ENCODE data around the gene RGS16. TPM values are rescaled to one million over a fixed set of nuclear protein-coding genes. Genes with fewer than 3 reads are reported as not detected.
"Not testable (repeated sequence)": the region's sequence is repeated elsewhere in the genome, so short reads cannot be mapped to it uniquely, and the experiment has no call there.

The RGS16 gene, protein sequence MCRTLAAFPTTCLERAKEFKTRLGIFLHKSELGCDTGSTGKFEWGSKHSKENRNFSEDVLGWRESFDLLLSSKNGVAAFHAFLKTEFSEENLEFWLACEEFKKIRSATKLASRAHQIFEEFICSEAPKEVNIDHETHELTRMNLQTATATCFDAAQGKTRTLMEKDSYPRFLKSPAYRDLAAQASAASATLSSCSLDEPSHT
- total RNA-seq, result 1.0 TPM
- long read RNA-seq, transcript RGS16-201 (5 exons, 2,427 nt), result major isoform, 12 of 14 reads
- long read RNA-seq, partial matches to known transcripts, result 1 of 14 reads
- long read RNA-seq, other reads (novel, unspliced or antisense), result 1 of 14 reads

DNA sequence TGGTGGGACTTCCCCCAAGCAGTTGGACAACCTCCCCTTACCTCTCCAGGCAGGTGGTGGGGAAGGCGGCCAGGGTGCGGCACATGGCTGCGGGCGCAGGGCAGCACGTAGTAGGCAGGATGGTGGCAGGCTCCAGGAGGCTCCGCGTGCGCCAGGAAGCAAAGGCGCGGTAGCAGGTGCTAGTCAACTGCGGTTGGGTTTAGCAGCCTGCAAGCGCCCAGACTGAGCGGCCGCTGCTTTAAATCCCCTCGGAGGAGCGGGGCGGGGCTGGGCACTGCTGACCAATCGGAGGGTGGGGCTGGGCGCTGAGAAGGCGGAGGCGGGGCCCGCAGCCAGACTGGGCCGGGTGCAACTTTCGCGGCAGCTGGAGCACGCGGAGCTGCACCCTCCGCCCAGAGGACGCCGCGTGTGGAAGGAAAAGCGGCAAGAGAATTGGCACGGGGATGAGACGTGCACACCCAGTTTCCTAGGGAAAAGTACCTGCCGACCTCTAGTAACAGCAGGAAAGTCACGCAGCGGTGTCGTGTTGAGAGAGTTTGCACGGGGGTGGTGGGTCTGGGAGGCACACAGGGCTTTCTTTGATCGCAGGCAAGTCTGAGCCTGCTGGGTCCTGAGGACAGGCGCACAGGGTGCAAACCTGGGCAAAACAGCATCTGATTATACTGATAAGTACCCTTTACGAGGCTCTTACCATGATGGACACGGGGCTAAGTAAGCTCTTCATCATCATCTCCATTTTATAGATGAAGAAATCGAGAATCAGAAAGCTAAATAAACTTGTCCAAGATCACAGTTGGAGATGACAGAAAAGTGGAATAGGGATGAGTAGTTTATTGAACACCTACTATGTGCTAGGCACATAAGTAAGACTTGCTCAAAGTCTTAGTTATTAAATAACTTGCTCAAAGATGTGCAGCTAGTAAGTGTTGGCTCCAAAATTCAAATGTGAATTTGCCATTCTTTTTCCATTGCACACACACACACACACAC, at the start of gene RGS16:
TSS of gene RGS16 (minus strand) at position 215 of the 990 bp plus-strand sequence. CDS start at position 85, 130 bp downstream.
- intact Hi-C loops (cut with DNase I), result loop anchor here (5.0 kb wide), 1 partner anchor 517 kb away; no protein-coding TSS in a partner anchor
- peak; percentile 98 for ATAC-seq (ENCODE audit: poor library complexity)

DNA sequence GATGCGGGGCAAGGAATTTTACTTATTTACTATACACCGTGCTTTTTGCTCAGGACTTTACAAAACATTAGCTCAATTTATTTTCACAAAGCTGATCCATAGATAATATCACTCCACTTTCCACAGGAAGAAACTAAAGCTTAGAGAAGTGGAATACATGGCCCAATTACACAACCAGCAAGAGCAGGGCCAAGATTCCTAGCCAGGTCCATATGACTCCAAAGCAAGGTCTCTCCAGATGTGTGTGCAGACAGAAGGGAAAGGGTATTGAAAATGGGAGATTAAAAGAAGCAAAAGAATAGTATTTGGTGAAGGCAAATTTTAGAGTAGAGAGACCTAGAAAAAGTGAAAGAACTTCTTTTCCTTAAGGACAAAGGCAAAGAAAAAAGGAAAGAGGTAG, 49.8 kb upstream of the RGS16 start:
- intact Hi-C loops (cut with DNase I), result no loop called here
- DNase-seq (no peak), ATAC-seq (ENCODE audit: poor library complexity) (no peak)

More for the DNA sequence above, at the start of gene RGS16:
- DNase-seq, result peak; percentile 97

DNA sequence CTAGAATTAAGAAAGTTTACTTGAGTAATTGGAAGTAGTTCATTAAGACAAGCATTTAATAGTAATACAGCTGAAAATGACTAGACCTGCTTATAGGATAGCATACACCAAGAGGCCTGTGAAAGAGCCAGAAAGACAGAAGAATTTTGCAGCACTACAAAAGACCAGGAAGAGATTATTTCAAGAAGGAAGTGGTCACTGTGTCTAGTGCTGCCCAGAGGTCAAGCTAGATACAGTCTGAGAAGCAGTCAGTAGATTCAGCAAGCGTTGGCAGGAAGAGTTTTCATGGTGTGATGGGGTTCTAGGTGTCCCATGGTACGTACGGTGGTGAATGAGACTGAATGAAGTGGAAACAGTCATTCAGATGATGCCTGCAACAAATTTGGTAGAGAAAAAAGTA, 48.7 kb upstream of the RGS16 start:
- intact Hi-C loops (cut with DNase I), result no loop called here
- DNase-seq, result no peak
- no peak for ATAC-seq (ENCODE audit: poor library complexity)

DNA sequence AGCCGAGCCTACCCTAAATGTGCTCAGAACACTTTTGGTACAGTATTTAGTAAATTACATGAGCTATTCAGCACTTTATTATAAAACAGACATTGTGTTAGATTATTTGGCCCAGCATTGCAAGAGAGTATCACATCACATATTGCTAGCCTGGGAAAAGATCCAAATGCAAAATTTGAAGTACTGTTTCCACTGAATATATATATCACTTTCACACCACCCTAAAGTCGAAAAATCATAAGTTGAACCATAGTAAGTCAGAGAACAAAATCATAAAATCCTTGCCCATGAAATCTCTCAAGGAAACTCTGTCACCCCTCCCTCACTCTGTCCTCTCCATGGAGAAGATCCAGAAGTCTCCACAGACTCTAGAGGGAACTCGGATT, 47.1 kb upstream of the RGS16 start:
- DNase-seq, result no peak
- intact Hi-C loops (cut with DNase I), result no loop called here

DNA sequence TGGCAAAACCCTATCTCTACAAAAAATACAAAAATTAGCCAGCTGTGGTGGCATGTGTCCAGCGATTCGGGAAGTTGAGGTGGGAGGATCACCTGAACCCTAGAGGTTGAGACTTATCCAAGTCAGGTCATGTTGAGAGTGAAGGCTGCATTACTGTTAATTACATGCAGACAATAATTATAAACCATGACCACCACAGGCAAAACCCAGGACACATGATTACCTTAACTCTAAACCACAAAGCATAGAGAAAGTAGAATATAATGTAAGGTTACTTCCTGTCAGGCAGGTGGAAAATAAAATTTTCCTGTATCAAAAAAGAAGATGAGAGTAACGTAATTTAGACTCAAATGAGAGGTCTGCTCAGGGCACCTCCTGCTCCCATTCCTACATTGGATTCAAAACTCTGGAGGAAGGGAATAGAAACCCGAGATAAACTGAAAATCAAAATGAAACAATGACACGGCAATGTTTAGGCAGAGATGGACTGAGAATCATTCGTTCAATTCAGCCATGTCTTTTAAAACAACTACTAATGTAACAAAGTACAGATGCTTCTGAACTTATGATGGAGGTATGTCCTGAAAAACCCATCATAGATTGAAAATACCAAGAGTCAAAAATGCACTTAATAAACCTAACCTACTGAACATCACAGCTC, 46.6 kb upstream of the RGS16 start:
- DNase-seq (no peak), ATAC-seq (ENCODE audit: poor library complexity) (no peak)
- intact Hi-C loops (cut with DNase I), result no loop called here

More for the DNA sequence above, 47.1 kb upstream of the RGS16 start:
- no peak for ATAC-seq (ENCODE audit: poor library complexity)

DNA sequence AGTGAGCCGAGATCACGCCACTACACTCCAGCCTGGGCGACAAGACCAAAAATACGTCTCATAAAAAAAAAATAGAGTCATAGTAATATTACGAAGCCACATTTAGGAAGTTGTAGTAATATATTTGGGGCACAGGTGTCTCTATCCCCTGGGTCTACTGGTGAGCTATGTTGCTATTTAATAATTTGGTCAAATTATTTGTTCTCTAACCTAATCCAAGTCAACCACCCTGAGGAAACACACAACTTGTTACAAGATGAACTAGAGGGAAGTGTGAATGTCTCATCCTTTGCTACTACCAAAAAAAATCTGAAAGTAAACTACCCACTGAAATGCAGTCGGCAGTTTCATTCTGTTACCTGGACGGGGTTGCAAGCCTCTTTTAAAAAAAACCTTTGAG, 44.9 kb upstream of the RGS16 start:
- intact Hi-C loops (cut with DNase I), result no loop called here
- ATAC-seq (ENCODE audit: poor library complexity) (no peak), DNase-seq (no peak)

DNA sequence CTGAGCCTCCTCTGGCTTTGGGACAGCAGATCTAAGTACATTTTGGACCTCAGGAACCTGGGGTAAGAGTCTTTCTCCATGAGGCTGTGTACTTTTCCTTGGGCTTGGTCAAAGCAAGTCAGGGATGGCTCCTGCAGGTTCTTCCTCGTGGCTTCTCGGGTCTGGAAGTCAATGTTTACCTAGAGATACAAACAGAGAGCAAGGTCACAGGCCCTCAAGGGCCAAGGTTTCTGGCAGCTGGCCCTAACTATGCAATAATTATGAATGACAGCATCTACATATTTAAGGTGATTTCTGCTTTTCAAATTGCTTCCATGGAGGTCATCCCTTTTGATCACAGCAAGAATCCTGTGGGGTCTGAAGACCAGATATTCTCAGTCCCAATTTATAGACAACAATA, 42.5 kb upstream of the RGS16 start:
- intact Hi-C loops (cut with DNase I), result no loop called here
- no peak for DNase-seq

DNA sequence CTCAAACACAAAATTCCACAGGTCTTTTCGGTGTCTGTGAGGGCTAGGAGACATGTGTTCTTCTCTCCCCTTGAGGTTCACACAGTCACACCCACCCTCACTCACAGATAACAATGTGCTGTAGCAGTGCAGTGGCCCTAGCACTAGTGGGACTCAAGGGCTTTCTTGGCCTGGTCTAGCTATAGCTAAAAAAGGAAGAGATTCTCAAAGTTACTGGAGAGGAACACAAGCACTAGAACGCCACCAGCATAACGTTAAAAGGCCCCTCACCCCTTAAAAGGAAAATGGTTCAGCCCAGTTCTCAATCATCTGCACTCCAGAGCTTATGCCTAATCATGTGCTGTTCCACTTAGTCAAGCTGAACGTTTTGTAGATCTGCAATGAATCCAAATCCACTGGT, 40.7 kb upstream of the RGS16 start:
- ATAC-seq (ENCODE audit: poor library complexity) (no peak), DNase-seq (no peak)
- intact Hi-C loops (cut with DNase I), result no loop called here

More for the DNA sequence above, 42.5 kb upstream of the RGS16 start:
- ATAC-seq (ENCODE audit: poor library complexity), result no peak

DNA sequence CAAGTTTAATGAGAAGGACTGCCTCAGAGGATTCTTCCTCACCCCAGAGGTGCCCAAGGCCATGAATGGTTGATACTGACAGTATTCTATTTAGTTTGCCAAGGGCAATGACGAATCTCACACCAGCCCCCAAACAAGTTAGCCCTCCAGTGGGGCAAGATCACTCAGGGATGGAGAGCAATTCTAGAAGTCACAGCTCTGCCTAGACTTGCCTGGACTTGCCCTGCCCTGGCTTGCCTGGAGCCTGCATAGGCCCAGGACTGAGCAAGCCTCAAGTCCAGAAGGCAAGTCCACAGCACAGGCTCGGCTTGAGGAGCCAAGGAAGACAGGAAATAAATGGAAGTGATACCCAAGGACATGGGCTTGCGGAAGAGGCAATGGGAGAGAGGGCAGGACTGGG, 39.5 kb upstream of the RGS16 start:
- intact Hi-C loops (cut with DNase I), result no loop called here
- ATAC-seq (ENCODE audit: poor library complexity), result no peak
- no peak for DNase-seq

DNA sequence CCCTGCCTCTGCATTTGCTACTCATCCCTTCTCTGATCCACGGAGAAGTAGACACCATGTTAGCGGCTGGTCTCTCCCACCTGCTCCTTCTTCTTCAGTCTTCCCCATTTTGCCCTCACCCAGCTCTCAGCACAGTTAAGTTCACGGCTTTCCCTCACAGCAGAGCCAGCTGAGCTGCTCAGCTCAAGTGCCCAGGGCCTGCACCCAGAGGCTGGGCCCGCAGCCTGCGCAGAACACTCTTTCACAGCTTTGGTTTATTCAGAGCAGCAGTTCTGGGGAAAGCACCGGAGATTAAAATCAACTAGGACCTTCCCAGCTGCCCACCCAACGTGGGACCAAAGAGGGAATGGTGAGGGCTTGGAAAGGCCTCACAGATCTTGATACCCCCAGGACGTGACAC, 38.3 kb upstream of the RGS16 start:
- ATAC-seq (ENCODE audit: poor library complexity) (no peak), DNase-seq (no peak)
- intact Hi-C loops (cut with DNase I), result no loop called here

DNA sequence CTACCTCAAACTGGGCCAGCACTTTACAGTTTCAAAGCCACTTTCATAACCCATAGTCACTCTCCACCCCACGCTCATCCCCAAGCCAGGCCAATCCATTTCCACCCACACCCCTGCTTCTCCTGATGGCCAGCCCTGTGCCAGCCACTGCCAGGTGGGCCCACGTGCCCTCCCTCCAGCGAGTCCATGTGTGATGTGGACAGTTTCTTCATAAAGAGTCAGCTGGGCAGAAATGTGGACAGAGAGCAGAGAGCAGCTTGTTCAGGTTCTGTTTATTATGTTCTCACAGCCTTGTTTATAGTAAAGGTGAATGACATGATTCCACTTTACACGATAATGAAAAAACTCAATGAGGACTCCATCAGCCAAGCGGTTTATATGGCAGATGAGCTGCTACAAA, 37.4 kb upstream of the RGS16 start:
- intact Hi-C loops (cut with DNase I), result no loop called here
- no peak for DNase-seq
- ATAC-seq (ENCODE audit: poor library complexity), result no peak

DNA sequence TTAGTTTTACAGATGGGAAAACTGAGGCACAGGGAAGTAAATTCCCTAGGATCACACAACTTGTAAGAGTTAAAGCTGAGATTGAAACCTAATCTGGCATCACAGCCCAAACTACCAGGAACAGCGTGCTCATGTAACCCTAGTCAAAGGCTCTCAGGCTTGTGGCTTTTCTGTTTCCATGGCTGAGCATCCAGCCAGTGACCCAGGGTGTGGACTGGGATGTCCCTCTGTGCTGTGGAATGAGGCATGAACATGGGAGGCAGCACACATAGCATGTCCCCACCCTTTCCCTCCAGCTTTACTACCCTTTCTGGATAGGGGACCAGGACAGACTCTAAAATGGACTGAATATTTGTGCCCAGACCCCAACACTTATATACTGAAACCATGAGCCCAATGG, 35.1 kb upstream of the RGS16 start:
- DNase-seq (no peak), ATAC-seq (ENCODE audit: poor library complexity) (no peak)
- intact Hi-C loops (cut with DNase I), result no loop called here

DNA sequence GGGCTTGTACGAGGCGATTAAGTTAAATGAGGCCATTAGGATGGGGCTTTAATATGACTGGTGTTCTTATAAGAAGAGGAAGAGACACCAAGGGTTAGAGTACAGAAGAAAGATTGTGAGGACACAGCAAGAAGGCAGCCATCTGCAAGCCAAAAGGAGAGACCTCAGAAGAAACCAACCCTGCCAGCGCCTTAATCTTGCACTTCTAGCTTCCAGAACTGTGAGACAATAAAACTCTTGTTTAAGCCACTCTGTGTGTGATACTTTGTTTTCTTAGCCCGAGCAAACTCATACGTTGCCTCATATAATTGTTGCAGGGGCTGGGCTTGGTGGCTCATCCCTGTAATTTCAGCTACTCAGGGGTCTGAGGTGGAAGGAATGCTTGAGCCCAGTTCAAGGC, 33.6 kb upstream of the RGS16 start:
- ATAC-seq (ENCODE audit: poor library complexity) (no peak), DNase-seq (no peak)
- intact Hi-C loops (cut with DNase I), result no loop called here

DNA sequence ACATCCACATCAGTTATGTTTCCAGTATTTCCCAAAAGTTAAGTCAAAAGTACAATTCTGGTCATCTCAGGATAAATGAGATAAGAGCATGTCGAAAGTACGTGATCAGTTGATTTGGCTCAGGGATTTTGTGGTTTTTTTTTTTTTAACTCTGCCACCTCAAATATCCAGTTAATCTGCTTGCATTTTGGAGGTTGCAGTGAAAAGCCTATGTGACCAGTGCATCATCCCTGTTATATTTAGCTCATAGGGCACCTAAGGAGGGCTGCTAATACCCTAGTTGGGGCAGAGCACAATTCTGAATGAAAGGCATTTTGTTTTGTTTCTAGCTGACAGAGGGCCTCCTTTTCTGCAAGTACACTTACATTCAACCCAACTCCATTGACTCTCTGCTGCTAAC, 31.7 kb upstream of the RGS16 start:
- ATAC-seq (ENCODE audit: poor library complexity) (no peak), DNase-seq (no peak)
- intact Hi-C loops (cut with DNase I), result no loop called here

DNA sequence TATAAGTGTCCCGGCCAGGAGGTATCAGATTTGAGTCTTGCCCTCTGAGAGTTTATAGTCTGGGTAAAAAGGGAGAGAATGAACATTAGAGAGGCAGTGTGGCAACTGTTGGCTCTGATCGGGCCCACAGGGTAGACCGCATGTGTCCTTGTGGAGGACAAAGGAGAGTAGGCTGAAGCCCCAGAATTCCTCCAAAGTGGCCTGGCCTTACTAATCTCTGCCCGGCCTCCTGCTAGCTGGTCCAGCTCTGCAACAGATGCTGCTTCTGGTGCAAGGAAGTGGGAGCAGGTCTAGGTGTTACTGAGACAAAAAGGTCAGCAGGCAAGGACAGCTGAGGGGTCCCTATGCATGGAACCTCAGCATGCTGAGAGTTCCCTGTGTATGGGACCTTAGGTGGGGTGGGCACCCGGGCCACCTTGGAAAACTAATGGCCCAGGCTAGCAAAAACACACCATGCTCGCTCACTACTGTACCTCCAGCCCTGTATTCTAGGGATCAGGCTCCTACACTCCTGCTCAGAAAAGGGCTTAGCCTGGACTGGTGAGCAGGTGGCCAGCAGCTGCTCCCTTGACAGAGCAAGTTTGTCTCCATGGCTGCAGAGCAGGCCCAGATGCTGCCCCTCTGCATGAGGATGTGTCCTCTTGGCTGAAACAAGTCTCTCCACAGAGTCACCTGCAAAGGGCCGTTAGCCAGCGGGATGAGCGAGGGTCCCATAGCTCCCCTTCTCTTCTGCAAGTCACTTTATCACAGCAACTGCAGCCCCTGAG, 30.3 kb upstream of the RGS16 start:
- ATAC-seq (ENCODE audit: poor library complexity) (no peak), DNase-seq (no peak)
- intact Hi-C loops (cut with DNase I), result no loop called here

DNA sequence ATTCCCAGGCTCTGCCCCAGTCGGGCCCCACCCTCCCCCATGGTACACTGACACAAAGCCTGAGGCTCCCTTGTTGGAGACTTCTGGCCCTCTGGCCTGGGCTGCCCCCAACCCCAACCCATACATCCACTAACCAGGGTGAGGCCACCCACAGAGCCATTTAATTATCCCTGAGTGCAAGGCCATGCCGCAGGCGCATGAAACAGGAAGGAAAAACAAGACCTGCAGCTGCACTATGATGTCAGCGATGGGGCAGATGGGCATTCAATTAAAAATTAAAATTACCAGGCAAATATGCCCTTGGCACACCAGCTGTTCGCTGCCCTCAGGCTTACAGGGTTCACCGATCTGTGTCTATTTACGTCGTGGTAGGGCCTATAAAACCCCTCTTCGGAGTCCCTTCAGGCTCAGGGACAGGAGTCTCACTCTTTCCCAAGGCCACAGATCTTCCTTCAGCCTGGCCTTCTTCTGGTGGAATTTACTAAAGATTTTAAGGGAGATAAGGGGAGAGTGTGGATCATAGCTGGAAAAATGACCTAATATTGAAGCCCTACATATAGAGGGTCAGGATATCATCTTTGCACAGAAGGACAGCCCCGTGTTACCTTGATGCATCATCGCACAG, 29.6 kb upstream of the RGS16 start:
- intact Hi-C loops (cut with DNase I), result no loop called here
- ATAC-seq (ENCODE audit: poor library complexity), result no peak

DNA sequence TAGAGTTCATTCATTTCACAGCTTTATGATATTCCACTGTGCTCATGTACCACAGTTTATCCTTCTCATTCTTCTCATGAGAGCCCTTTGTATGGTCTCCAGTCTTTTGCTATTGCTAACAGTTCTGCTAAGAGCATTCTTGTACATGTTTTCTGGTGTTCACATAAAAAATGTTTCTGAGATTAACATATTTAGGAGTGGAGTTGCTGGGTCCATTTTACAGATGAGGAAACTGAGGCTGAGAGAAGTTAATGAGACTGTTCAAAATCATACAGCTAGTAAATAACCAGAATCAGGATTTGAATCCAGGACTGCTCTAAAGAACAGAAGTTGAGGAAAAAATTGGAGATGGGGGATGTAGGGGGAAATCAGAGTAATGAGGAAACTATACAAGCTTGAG, 28.8 kb upstream of the RGS16 start:
- DNase-seq (no peak), ATAC-seq (ENCODE audit: poor library complexity) (no peak)
- intact Hi-C loops (cut with DNase I), result no loop called here

More for the DNA sequence above, 29.6 kb upstream of the RGS16 start:
- DNase-seq, result no peak

DNA sequence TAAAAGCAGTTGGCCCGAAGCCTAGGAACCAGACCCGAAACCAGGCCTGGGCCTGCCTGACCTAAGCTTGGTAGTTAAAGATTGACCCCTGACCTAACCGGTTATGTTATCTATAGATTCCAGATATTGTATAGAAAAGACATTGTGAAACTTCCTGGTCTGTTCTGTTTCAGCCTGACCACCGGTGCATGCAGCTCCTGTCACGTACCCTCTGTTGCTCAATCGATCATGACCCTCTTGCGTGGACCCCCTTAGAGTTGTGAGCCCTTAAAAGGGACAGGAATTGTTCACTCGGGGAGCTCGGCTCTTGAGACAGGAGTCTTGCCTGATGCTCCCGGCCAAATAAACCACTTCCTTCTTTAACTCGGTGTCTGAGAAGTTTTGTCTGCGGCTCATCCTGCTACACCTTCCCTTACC, 28.3 kb upstream of the RGS16 start:
- DNase-seq; intact Hi-C loops (cut with DNase I); ATAC-seq (ENCODE audit: poor library complexity): not testable (repeated sequence)

Measured in Right ventricle myocardium superior (tissue), 1 donor.